Transverse colon (tissue), 4 donors: ENCODE data around the gene C1QTNF6. TPM values are rescaled to one million over a fixed set of nuclear protein-coding genes. Genes with fewer than 3 reads are reported as not detected.

Source experiments
- DNase-seq: peaks from one replicate; pipeline ENCODE4 v3.0.0-alpha.2; 2019
- H3K27ac ChIP-seq, 4 donors: fragments of 200-600 bp; sonication (generic); 2 replicates each; pipeline ENCODE4 v1.5.1; 2016 to 2018; ENCODE audit warnings: inconsistent platforms in 4 of 4
- H3K27me3 ChIP-seq: fragments of 200-600 bp; sonication (generic); 2 replicates; pipeline ENCODE4 v1.5.1; 2017; ENCODE audit warnings: inconsistent platforms
- H3K36me3 ChIP-seq, 4 donors: fragments of 200-600 bp; sonication (generic); 2 replicates each; pipeline ENCODE4 v1.5.1; 2017 to 2019; ENCODE audit warnings: inconsistent platforms in 4 of 4
- H3K4me1 ChIP-seq, 4 donors: fragments of 200-600 bp; sonication (generic); 2 replicates each; pipeline ENCODE4 v1.5.1; 2017 to 2020; ENCODE audit warnings: inconsistent platforms in 4 of 4
- H3K4me3 ChIP-seq, 4 donors: fragments of 200-600 bp; sonication (generic); 1 replicate in 1 of 4; 2 replicates in 3 of 4; pipeline versions ENCODE4 v1.5.1 to v1.6.1; 2017 to 2019; ENCODE audit warnings: inconsistent platforms in 4 of 4
- H3K9me3 ChIP-seq, 2 donors: fragments of 200-600 bp; sonication (generic); 2 replicates each; pipeline ENCODE4 v1.5.1; 2017 to 2019; ENCODE audit warnings: inconsistent platforms in 2 of 2
- CTCF ChIP-seq, 5 experiments: fragments of 200-600 bp in 3 of 5; fragments of 450-650 bp in 2 of 5; sonication (generic) in 3 of 5; IDR thresholded peaks; 1 replicate in 2 of 5; 2 replicates in 3 of 5; pipeline ENCODE4 v1.5.1; 2016 to 2017; ENCODE audit warnings: antibody characterized with exemption in 5 of 5, inconsistent platforms in 3 of 5, mild to moderate bottlenecking in 2 of 5, moderate library complexity in 1 of 5
- EP300 ChIP-seq: sonication (generic); formaldehyde crosslinking; IDR thresholded peaks from one replicate; pipeline ENCODE4 v1.6.1; 2017; ENCODE audit warnings: antibody characterized with exemption, low read depth
- POLR2A ChIP-seq: fragments of 450-650 bp; IDR thresholded peaks from one replicate; pipeline ENCODE4 v1.6.1; 2016; ENCODE audit warnings: antibody characterized with exemption, mild to moderate bottlenecking, moderate library complexity
- POLR2AphosphoS5 ChIP-seq, 3 donors: sonication (generic); formaldehyde crosslinking; IDR thresholded peaks; one replicate each; pipeline ENCODE4 v1.6.1; 2016; ENCODE audit warnings: antibody characterized with exemption in 3 of 3
- WGBS, 2 donors: methylation state at CpG; one replicate each; pipeline ENCODE4 v1.1.5; 2018; ENCODE audit warnings: low coverage in 1 of 2; 5-methylcytosine and 5-hydroxymethylcytosine counted together
- in situ Hi-C, 4 donors: fragments of 200-750 bp; cut with MboI; loops; one replicate each; pipeline versions ENCODE4 v1.15.0 to v1.15.1; 2017; ENCODE audit warnings: low sequenced_read_pairs in 3 of 4, low pct_ligation_motif_present in 1 of 4, low pct_unique_long_range_greater_than_20kb in 1 of 4
- intact Hi-C: fragments of 100-400 bp; cut with DNase I; formaldehyde crosslinking; loops from one replicate; pipeline ENCODE4 v1.15.1; 2023; ENCODE audit warnings: low total_unique reads
- total RNA-seq, 4 donors: library from RNA; depleted of rRNA; stranded (reverse); fragments of >200 nt; gene quantifications; one replicate each; pipeline ENCODE4 v1.1.0, GENCODE V29; 2016

Gene C1QTNF6
- total RNA-seq, 4 donors from 2014 or later = 1.4 to 68.8 (median 7.5) TPM

DNA sequence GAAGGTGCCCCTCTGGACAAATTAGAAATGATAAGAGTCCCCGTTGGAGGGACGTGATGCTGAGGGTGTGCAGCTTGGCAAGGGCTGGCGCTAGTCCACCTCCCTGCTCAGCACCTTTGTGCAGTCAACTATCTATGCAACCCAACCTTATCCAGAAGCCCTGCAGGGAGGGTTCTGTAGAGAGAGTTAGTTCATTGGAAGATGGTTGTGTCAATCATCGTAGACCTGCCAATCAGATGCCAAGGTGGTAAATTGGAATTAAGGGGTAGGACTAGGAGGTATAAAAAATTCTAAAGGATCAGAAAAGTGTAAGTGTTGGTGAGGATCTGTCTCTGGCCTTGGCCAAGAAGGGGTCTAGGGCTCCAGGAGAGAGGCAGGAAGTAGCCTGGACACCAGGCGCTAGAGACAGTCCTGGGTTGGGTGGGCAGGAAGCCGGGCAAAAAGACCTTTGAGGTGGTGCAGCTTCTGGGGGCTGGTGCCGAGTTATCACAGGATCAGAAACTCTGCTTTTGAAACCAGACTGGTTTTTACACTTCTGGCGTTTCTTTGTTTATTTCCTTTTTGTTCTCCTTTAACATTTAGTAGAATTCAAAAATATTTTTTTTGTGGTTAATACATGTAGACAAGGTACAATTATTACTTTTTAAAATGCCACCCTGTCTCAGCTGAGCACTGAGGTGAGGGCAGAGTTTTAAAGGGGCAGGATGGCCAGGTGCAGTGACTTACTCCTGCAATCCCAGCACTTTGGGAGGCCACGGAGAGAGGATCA lies 1.6 kb downstream of the C1QTNF6 start:
- no peak for DNase-seq
- WGBS, 2 donors = 55 to 63% methylated on average over 6 to 9 of the region's 9 CpGs
- Histone ChIP-seq H3K36me3 (no peaks in the 10 kb centered on the region), H3K4me3 (no peak overlapping the region), H3K27me3 (no peaks in the 10 kb centered on the region), H3K4me1 (peaks cover 23 to 50% (median 36%) of the 10 kb centered on the region in 4 donors), H3K27ac (peak overlapping the region; percentile 87 to 90 (median 89)), H3K9me3 (no peaks in the 10 kb centered on the region)
- no peak for TF ChIP-seq CTCF (IDR thresholded peaks at IDR 0.05)
- no peak for TF ChIP-seq POLR2AphosphoS5 (IDR thresholded peaks at IDR 0.05)
- intact Hi-C loops = no loop called here
- in situ Hi-C loops = no loop called here

GRCh38 chr22:37185646-37186227 lies 2.3 kb downstream of the C1QTNF6 start:
- Histone ChIP-seq H3K4me1 (peaks cover 23 to 43% (median 34%) of the 10 kb centered on the region in 4 donors), H3K27ac (no peak overlapping the region), H3K27me3 (no peaks in the 10 kb centered on the region), H3K4me3 (no peak overlapping the region), H3K9me3 (no peaks in the 10 kb centered on the region), H3K36me3 (no peaks in the 10 kb centered on the region)
- no peak for DNase-seq
- intact Hi-C loops = no loop called here
- 42 to 81% methylated on average over 4 to 13 of the region's 13 CpGs for WGBS, 2 donors
- in situ Hi-C loops = no loop called here
- no peak for TF ChIP-seq POLR2AphosphoS5 (IDR thresholded peaks at IDR 0.05)
- TF ChIP-seq EP300 = no peak
- TF ChIP-seq CTCF (IDR thresholded peaks at IDR 0.05) = no peak
- no peak for TF ChIP-seq POLR2A

DNA sequence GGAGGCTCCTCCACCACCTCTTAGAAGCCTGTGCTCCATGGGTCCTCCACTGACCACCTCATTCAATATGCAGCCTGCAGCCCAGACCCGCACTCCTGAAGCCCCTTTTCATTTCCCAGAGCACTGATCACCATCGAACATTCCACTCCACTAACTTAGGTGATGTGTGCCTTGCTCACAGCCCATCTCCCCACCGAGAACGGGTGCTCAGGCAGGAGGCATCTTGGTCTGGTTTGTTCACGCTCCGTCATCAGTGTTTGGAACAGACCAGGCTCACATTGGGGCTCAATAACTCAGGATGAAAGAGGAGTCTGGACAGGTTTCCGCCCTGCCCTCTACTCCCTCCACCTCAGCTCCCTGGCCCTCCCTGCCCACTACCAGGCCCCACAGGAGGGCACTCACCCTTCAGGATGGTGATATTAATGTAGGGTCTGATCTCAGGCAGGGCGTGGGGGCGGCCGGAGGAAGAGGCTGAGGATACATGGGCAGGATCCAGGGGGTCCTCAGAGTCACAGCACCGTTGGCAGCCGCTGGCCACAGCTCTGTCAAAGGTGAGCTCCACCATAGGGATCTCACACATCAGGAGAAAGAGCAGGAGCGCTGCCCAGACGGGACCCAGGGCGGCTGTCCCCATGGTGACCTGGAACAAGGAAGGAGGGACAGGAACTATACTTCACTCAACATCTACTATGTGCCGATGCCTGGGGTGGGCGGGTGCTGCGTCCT lies 3.1 kb downstream of the C1QTNF6 start:
- H3K36me3 ChIP-seq = no peaks in the 10 kb centered on the region
- no peak overlapping the region for H3K27ac ChIP-seq
- no peaks in the 10 kb centered on the region for H3K9me3 ChIP-seq
- H3K4me1 ChIP-seq = peaks cover 26 to 41% (median 35%) of the 10 kb centered on the region in 4 donors
- DNase-seq = no peak
- intact Hi-C loops = no loop called here
- in situ Hi-C loops = no loop called here
- H3K4me3 ChIP-seq = no peak overlapping the region
- no peaks in the 10 kb centered on the region for H3K27me3 ChIP-seq
- TF ChIP-seq EP300 = no peak
- 91% methylated on average over 18 of the region's 18 CpGs; no CpG with 5 or more reads in 1 of the 2 donors for WGBS, 2 donors

- intact Hi-C loops (no loop called here), in situ Hi-C loops (no loop called here)
- H3K9me3 ChIP-seq = no peaks in the 10 kb centered on the region
- TF ChIP-seq EP300 (no peak), POLR2AphosphoS5 (IDR thresholded peaks at IDR 0.05) (no peak), CTCF (IDR thresholded peaks at IDR 0.05) (no peak), POLR2A (no peak)
- H3K4me3 ChIP-seq = no peak overlapping the region
- 100% methylated on average over 2 of the region's 12 CpGs; no CpG with 5 or more reads in 1 of the 2 donors for WGBS, 2 donors
- H3K36me3 ChIP-seq = no peaks in the 10 kb centered on the region
- no peaks in the 10 kb centered on the region for H3K27me3 ChIP-seq
- DNase-seq = no peak
- peaks cover 26 to 43% (median 36%) of the 10 kb centered on the region in 4 donors for H3K4me1 ChIP-seq
- H3K27ac ChIP-seq = no peak overlapping the region
Observed at GRCh38 chr22:37184380-37184755, 3.7 kb downstream of the C1QTNF6 start.
